Measurements from ENCODE around the gene TRIO. TPM values are rescaled to one million over a fixed set of nuclear protein-coding genes. Genes with fewer than 3 reads are reported as not detected.

Gene TRIO
- total RNA-seq, 1 donor from 2014 or later, result 95.6 TPM

DNA sequence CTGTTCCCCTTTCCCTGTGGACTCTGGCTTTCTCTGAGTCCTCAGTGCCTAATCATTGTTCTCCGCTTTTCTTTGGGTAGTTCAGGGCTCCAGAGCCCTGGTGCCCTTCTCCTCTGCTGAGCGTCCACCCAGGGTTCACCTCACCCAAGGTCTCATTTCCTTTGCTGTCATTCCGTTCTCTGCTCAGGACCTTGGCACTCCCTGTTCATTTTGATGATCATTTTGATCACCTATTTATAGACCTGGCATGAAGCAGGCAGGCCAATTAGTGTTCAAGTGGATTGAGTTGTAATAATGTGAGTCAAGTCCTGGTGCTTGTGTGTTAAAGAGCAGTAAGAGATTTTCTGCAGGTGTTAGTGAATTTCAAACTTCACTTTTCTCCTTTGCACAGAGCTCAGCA, 3.6 kb downstream of the TRIO start:
- DNase-seq (ENCODE audit: low read depth in 2 of 2), result peak in 1 of 2 donors; percentile 37

DNA sequence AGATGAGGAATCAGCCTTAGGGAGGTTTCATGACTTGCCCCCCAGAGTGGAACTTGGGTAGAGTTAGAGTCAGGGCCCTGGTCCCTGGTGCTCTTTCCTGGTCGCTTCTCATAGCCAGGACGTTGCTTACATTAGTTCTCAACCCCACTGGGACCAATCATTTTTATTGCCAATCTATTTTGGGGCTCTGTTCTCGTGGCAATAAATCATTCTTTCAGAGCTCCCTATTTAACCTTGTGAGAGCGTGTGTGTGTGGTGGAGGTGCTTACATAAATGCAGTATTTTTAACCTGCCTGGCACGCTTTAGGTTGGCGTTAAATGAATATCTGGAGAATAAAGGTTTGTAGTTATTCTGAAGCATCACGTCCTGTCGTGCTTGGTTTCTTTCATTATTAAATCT, 4.1 kb downstream of the TRIO start:
- no peak for DNase-seq (ENCODE audit: low read depth in 2 of 2)

DNA sequence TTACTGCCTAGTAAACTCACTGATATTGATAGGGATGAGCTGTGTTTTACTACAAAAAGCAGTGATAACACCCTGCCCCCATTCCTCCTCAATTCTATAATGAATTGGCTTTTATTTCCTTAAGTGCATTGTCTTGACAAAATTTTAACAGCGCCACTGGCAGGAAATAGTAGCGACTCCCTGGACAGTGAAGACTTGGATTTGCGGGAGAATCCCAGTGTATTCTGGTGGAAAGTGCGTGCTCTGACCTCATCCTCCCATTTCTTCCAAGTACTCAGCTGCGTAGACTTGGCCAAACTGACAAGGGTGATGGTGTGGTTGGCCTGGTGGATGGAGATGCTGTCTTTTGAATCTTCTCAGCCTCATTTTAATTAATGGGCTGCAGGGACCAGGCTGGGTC, 5.3 kb downstream of the TRIO start:
- peak in 1 of 2 donors; percentile 42 for DNase-seq (ENCODE audit: low read depth in 2 of 2)

DNA sequence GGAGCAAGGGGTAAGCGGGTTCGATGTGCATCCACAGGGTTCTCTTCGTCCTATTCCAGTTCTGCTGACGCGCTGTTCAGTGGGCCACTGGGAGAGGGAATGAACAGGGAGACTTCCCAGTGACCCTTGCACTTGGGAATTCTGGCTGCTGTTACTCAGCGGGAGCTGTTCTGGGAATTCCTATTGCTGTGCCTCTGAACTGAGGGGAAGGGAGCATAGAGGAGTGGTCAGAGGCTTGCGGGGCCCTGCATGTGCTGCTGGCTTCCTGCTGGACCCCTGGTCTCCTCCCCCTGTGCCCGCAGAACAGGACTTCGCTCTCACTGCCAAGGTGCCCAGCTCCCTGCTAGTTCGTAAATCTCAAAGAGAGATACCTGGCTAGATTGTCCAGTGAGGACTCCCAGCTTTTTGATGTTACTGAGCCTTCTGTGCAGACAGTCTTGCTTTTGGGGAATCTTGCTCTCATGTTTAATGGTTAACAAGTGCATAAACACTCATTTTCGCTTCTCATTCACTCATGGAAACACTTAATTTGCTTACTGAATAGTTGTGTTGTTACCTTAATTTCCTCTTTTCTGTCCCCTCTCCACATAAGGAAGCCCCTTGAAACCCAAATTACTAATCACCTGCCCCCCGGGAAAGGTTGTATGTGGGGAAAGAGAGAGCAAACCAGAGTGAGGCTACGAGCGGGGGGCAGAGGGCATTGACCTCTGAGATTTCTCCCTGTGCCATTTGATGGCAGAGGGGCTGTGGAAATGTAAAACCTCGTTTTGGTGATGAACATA, 5.9 kb downstream of the TRIO start:
- no peak for DNase-seq (ENCODE audit: low read depth in 2 of 2)

DNA sequence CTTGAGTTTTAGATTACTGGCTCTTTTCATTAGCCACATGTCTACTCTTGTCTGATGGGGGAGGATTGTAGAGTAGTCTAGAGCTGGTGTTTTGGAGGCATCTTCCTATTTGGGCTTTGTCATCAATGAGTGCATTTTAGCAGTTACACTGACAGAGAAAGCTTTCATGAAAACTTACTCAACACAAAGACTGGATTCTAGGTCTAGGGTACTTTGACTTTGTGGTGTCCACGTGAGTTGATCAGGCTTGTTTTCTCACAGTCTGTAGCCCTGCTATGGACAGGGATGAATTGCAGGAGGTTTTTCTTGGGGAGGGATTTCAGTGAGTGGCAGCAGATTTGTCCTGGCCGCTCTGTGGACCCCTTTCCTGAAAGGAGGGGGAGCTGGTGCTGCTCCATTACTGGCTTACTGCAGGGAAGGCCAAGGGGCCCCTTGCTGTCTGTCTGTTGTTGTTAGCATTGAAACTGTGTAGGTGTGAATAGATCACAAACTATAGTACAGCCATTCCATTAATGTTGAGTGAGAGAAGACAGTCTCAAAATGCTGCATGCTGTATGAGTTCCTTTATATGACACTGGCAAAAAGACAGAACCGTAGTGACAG, 6.6 kb downstream of the TRIO start:
- DNase-seq (ENCODE audit: low read depth in 2 of 2), result no peak

DNA sequence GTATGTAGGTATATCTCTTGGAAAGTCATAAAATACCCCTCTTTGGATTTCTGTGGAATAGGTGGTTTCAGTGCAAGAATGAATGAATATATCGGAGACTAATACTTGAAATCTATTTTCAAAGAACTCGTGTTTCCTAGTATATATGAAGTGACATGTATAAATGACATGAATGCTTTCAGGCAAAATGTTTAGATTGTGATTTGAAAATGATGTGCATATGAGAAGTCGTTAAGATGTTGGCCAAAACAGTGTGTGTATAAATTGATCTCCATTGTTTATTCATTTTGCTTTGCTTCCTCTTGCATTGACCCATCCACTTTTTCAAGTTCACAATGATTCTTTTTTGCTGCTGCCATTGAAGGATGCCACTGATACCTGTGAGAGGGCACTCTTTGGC, 8.3 kb downstream of the TRIO start:
- DNase-seq (ENCODE audit: low read depth in 2 of 2), result no peak

DNA sequence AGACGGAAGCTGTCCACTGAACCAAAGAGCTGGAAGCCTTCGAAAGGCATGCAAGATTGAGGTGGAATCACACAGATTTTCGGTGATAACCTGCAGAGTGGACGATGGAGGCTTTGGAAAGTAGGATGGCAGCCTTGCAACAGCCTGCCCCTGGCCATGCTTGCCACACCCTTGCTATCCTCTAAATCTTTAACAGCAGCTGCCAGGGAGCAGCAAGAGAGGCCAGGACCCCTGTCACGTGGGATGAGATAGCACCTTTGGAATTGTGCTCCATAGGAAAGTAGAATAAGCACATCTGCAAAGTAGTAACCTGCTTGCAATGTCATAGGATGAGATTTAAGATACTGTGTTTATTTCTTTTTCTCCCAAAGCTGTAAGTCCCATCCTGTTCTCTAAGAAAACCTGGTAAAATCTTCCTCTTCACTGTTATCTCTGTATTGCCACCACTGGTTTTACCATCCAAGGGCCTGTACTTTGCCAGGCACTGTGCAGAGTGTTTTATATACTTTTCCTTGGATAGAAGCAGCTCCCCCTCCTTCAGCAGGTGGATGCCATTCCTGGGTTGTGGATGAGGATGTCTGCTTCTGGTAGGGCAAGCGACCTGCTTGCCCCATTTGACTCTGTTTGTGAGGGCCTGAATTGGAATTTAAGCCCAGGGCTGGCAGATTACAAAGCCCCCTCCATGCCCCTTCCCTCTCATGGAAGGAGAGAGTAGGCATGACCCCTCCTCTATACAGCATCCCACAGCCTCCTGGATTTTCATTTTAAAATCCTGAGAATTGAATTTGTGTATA, 10.1 kb downstream of the TRIO start:
- DNase-seq (ENCODE audit: low read depth in 2 of 2), result no peak

DNA sequence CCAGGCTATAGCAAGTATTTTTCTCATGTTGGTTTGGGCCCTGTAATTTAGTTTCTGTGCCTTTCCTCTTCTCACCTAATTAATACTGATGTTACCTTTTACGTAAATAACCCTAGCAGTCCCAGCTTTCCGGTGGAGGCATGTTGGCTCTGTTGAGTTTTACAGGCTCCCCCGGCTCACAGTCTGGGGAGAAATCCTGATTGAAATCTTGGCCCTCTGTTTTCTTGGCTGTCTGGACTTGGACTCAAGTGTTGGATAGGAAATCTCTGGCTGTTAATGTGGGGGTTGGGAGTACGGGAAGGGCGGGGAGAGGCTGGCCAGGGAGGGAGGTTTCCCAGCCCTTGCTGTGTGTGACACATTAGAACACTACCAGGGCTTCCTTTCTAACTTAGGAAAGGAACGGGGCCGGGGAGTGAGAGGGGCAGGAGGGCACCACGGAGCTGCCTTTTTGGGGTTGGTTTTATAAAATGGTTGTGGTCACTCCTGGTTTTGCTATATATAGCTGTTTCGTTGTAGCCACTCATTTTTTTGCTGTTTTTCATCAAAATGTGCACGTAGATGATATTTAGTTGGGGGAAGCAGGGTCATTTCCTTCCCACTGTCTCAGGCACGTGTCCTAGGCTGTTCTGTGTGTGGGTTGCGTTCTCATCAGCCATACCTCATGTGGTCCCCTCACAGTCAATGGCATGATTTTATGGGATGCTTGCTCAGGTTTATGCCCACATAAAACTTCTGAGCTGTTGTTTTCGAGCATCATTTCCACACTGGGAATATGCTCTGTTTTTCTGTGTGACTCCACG, 11.0 kb downstream of the TRIO start:
- peak; percentile 75 to 91 for DNase-seq (ENCODE audit: low read depth in 2 of 2)

DNA sequence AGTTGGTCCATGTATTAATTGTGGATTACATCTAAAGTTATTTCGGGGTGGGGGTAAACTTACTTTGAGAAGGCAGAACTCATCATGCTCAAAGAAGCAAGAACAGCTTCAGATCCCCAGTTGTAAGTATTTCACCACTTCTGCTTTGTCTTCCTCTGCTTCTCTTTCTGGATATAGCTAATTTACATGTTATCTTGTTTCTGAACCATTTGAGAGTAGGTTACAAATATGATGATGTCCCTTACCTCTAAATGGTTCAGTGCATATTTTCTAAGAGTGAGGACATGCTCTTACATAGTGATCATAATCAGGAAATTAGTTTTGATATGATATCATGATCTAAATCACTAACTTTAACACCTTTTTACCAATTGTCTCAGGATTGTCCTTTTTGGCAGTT, 11.9 kb downstream of the TRIO start:
- no peak for DNase-seq (ENCODE audit: low read depth in 2 of 2)

DNA sequence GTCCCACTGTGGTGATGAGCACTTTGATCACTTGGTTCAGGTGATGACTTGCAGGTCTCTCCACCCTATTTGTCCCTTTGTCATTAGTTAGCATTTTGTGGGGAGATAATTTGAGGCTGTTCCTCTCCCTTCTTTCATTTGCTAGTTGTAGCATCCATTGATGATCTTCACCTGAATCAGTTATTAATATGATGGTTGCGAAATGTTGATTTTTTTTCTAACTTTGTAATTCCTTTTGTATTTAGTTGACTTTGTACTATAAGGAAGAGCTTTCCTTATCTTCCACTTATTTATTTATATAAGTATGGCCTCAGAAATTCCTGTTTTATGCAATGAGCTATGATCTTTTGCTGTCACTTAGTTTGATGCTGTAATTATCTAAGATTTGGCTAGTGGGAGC, 12.6 kb downstream of the TRIO start:
- no peak for DNase-seq (ENCODE audit: low read depth in 2 of 2)

DNA sequence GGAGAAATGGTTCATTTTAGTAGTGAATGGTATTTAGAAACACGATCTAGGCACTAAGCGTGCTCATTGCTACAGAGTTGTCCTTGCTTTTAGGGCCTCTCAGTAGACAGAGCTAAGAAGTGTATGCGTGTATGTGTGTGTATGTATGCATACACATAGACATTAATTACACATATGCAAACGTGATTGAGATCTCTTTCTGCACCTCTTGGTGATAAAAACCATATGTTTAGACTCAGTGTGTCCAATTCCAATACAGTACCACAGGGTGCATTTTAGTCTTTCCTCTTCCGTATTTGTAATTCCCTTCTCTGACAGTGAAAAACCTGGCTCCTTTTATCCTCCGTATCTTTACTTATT, 13.1 kb downstream of the TRIO start:
- DNase-seq (ENCODE audit: low read depth in 2 of 2), result no peak

DNA sequence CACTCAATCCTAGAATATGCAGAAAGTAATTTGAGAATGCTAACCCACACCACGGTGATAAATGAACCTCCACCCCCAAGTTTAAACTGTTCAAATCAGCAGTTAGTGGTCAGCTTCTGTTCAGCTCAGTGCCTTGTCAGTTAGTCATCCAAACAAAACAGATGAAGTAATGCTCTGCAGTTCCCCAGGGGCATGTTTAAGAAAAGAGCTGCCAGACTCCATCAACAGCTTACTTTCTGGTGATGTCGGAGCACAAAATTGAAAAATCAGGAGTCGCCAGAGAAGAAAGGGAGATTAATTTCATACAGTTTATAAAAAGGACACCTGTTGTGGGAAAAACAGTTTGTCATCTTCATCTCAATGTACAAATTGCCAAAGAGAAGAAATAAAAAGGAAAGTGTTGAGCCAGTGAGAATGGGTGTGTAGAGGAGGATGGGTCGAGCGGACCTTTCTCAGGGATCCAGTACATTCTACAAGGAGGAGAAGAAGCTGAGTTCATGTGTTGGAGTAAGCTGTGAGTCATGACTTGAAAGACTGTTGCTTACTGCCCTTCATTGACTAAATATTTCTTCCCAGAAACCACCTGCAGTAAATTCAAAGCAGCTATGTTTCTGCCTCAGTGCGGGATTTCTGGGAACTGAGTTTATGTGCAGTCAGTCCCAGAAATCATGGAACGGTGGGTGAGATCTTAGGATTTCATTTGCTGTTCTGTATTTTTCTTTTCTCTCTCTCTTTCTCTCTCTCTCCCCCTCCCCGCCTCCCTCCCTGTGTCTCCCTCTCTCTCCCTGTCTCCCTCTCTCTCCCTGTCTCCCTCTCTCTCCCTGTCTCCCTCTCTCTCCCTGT, 13.7 kb downstream of the TRIO start:
- peak; percentile 49 to 92 for DNase-seq (ENCODE audit: low read depth in 2 of 2)

DNA sequence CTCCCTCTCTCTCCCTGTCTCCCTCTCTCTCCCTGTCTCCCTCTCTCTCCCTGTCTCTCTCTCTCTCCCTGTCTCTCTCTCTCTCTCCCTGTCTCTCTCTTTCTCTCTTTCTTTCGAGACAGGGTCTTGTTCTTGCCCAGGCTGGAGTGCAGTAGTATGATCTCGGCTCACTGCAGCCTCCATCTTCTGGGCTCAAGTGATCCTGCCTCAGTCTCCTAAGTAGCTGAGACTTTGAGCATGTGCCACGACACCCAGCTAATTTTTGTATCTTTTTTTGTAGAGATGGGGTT, 14.3 kb downstream of the TRIO start:
- no peak for DNase-seq (ENCODE audit: low read depth in 2 of 2)

DNA sequence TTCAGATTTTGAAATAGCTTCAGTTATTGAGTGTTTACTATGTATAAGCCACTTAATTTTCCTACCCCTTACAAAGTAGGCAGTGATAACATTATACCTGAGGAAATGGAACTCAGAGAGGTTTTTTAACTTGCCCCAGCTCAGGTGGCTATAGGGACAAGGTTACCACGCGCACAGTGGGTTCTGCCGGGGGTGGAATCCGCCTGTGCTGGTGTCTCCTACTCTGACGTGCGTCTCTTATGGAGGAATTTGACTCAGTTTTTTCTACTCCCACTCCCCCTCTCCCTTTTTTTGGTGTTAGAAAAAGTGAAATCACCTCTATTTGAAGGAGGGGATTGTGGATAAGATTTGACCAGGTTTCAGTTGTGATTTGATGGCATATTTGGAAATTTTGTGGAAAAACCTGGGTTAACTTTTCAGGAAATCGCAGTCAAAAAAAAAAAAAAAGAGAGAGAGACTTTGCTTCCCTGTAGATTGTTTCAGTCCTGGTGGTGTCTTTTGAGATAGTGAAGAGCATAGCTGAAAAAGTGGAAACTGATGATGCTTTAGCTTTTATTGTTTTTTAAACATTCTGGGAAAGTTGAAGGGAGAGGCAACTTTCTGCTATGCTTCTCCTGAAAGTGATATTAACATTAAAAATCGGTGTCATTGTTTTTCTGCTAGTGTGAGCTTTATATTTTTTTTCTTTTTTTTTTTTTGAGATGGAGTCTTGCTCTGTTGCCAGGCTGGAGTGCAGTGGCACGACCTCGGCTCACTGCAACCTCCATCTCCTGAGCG, 15.9 kb downstream of the TRIO start:
- DNase-seq (ENCODE audit: low read depth in 2 of 2), result no peak

DNA sequence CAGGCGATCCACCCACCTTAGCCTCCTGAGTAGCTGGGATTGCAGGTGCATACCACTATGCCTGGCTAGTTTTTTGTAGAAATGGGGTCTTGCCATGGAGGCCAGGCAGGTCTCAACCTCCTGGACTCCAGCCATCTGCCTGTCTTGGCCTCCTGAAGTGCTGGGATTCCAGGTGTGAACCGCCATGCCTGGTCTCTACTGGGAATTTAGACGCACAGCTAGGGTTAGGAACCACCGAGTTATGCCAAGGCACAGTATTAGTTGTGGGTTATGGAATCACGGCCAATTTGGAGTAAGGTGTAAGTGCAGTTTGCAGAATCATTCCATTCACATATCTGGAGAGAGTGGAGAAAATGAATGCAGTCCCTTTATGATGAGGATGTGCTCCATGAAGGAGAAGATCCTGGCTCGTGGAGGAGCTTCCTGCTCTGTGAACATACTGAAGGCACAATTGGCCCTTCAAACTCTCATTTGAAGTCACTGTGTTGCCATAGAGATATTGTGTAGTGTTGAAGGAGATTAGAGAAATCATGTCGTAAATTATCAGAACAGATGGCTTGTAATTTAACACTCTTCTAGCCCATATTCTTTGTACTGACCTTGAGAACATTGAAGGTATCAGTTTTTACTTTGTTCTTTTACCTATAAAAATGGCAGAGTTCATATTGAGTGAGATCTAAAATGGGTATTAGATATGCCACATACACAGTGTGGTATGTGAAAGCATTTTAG, 18.8 kb downstream of the TRIO start:
- DNase-seq (ENCODE audit: low read depth in 2 of 2), result no peak

DNA sequence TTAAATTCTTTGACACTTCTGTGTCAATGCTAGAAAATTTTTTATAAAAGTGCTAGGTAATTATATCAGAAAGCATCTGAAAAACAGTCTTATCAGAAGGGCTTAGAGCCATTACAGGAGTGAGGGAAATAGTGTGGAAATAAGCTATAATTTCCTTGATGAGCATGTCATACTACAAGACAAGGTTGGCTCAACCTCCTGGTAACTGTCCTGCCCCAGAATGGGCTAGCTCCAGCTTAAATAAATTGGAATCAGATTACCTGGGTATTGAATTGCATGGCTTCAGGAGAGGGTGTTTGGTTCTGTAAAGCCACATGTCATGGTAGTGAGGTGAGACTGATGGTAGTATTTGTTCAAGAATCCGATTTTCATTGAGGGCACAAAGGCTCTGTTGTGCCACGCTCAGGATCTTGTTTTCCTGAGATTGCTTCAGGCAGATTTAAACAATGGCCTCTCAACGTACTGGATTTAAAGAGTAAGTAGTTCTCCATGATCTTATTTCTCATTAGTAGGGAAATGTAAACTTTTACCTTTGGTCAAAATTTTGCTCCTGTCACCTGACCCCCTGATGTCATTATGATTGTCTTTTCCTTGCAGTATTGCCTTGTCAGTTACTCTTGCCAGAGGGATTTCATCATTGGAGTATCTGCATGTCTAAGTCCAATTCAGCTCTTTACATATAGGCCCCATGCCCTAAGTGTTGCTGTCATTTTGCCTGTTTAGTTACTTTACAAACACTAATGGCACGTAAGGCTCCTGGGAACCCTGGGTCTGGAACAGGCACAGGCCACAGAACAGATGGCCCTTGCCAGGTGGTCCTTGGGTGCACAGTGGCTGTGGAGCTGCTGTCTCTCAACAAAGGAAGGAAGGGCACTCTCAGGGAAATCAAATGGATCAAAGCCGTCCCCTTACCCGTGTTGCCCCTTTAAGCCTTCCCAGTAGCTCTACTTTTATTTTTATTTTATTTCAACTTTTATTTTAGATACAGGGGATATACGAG, 21.3 kb downstream of the TRIO start:
- DNase-seq (ENCODE audit: low read depth in 2 of 2), result no peak

DNA sequence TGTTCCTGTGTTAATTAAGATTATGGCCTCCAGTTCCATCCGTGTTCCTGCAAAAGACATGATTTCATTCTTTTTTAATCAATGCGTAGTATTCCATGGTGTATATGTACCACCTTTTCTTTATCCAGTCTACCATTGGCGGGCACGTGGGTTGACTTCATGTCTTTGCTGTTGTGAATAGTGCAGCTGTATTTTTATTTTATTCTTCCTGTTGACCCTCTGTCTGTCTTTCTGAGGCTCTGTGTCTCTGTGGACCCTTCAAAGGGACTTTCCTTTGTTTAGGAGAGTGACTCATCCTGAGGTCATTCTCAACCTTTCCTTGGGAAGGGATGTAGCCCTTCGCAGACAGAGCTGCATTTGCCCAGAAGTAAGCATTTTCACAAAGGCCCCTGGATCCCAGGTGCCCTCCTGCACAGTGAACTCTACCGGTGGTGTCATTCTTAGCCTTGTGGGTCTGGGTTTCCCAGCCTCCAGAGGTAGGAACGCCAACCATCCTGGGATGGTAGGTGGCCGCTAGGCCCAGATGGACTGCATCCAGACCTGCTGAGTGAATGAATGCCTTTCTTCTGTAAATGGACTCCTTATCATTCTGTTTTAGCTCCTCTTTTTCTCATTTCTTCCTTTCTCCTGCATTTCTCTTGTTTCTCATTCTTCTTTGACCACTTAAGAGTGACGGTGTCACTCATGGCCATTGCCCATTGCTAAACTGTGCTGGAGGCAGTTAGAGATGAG, 22.4 kb downstream of the TRIO start:
- DNase-seq (ENCODE audit: low read depth in 2 of 2), result peak in 1 of 2 donors; percentile 99

DNA sequence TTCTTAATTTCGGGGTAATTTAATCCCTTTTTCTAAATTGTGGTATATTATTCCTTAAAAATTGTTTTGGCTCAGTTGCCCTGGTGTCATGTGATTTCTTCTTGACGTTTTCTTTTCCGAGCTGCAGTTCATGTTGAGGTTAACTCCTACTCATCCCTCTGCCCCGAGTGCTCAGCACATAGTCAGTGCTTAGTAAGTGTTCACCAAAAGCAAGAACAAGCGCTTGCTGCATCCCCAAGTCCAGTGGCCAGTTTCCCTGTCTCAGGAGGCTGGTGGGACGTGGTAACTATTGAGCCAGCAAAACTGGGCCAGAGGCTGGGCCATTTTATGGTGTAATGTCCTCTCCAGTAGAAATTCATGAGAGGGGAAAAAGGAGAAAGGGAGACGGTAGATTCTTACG, 23.3 kb downstream of the TRIO start:
- DNase-seq (ENCODE audit: low read depth in 2 of 2), result no peak

All from lung microvascular endothelial cell (primary cell).